Stimulated activated CD8-positive, alpha-beta memory T cell treated with anti-CD3 and anti-CD28 coated beads, Interleukin-2, amount 100 ng/mL, for 1 hour (primary cell): ENCODE results near the gene GAB3.
"Not testable (repeated sequence)": the region's sequence is repeated elsewhere in the genome, so short reads cannot be mapped to it uniquely, and the experiment has no call there.

Experiments
- DNase-seq, 2 donors: peaks; one replicate each; pipeline ENCODE4 v3.0.0-alpha.2; 2020; ENCODE audit warnings: low read depth in 2 of 2

GAB3 gene

GRCh38 chrX:154658187-154658586, 92.7 kb downstream of the GAB3 start:
- DNase-seq: no peak

- DNase-seq: no peak
These were observed 93.6 kb downstream of the GAB3 start for GRCh38 chrX:154657226-154657805.

- DNase-seq: no peak
These were observed 95.1 kb downstream of the GAB3 start for GRCh38 chrX:154655786-154656185.

- DNase-seq: no peak
These were observed 95.5 kb downstream of the GAB3 start for GRCh38 chrX:154655346-154655745.

GRCh38 chrX:154654925-154655324, 96.0 kb downstream of the GAB3 start:
- no peak for DNase-seq

GRCh38 chrX:154654372-154654771, 96.5 kb downstream of the GAB3 start:
- DNase-seq: no peak

GRCh38 chrX:154653413-154653812, 97.5 kb downstream of the GAB3 start, which contains the start of gene CTAG2:
TSS of gene CTAG2 (minus strand) at chrX:154653579. CDS start at chrX:154653515, 64 bp downstream.
- DNase-seq: not testable (repeated sequence)

- no peak for DNase-seq
These were observed 97.9 kb downstream of the GAB3 start for GRCh38 chrX:154653048-154653401.

- no peak for DNase-seq
These were observed 98.4 kb downstream of the GAB3 start for GRCh38 chrX:154652311-154653047.

GRCh38 chrX:154650221-154650510, 100.7 kb downstream of the GAB3 start:
- no peak for DNase-seq

GRCh38 chrX:154649503-154650220, 101.2 kb downstream of the GAB3 start:
- no peak for DNase-seq

GRCh38 chrX:154648931-154649330, 101.9 kb downstream of the GAB3 start:
- no peak for DNase-seq

- not testable (repeated sequence) for DNase-seq
These were observed 105.0 kb downstream of the GAB3 start for GRCh38 chrX:154645745-154646378.

- not testable (repeated sequence) for DNase-seq
These were observed 107.2 kb downstream of the GAB3 start for GRCh38 chrX:154643708-154644107.

GRCh38 chrX:154641740-154642139, 109.1 kb downstream of the GAB3 start:
- DNase-seq: not testable (repeated sequence)

GRCh38 chrX:154633661-154634060, 117.2 kb downstream of the GAB3 start:
- not testable (repeated sequence) for DNase-seq

GRCh38 chrX:154630949-154631348, 119.9 kb downstream of the GAB3 start:
- DNase-seq: not testable (repeated sequence)

- not testable (repeated sequence) for DNase-seq
These were observed 121.9 kb downstream of the GAB3 start for GRCh38 chrX:154628960-154629359.
